ENCODE results near the gene FOXJ3. TPM values are rescaled to one million over a fixed set of nuclear protein-coding genes. Genes with fewer than 3 reads are reported as not detected.

FOXJ3 gene
- total and polyA plus RNA-seq, 2 of the 4 experiments (the other 2 are of a cell fraction): 16.7 to 30.5 TPM

DNA sequence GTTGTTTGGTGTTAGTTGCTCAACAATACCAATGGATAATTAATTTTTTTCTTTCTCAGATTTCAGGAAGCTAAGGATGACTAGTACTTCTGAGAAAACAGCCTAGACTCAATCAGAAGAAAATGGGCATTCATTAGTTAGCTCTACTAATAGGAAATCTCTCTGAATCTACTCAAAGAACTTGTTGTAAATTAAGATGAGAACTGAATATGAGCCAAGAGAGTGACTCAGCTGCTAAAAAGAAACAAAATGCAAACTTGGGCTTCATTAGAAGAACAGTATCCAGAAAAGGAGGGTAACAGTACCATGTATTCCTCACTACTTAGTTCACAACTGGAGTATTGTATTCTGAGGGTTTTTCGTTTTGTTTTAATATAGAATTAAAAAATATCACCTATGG lies 12.5 kb downstream of the FOXJ3 start:
- no peak overlapping the region for H2BK120ac ChIP-seq (ENCODE audit: low read depth, low read length)
- no peaks in the 10 kb centered on the region for H3K9me3 ChIP-seq (ENCODE audit: control insufficient read depth, insufficient read depth, low read length)
- no peak overlapping the region for H2BK15ac ChIP-seq (ENCODE audit: low read depth, low read length)
- H3K36me3 ChIP-seq (ENCODE audit: control insufficient read depth, insufficient read depth, low read length): no peaks in the 10 kb centered on the region; the same call in 1 of the 2 replicates
- H2AK5ac ChIP-seq (ENCODE audit: low read depth, low read length): no peak overlapping the region
- no peak overlapping the region for H3K4ac ChIP-seq (ENCODE audit: low read depth, low read length)
- no peak overlapping the region for H4K5ac ChIP-seq (ENCODE audit: low read depth, low read length)
- no peak overlapping the region for H2AFZ ChIP-seq (replicated peaks; ENCODE audit: low read length, poor library complexity)
- DNase-seq (peak; percentile 49), ATAC-seq (ENCODE audit: low read depth) (peak; percentile 59)
- peak overlapping the region; percentile 68; the same call in 1 of the 2 replicates for H3K4me2 ChIP-seq (ENCODE audit: low read depth, low read length)
- dilution Hi-C loops (cut with HindIII; ENCODE audit: low sequenced_read_pairs, unreplicated experiment) (no loop called here), intact Hi-C loops (cut with micrococcal nuclease) (no loop called here), in situ Hi-C loops (cut with MboI; ENCODE audit: low sequenced_read_pairs) (no loop called here)
- H3K56ac ChIP-seq (ENCODE audit: extremely low read depth, insufficient read depth, low read length): no peak overlapping the region
- no peak overlapping the region for H4K91ac ChIP-seq (ENCODE audit: insufficient read depth, low read depth, low read length)
- H4K8ac ChIP-seq (ENCODE audit: low read depth in 2 of 2, low read length in 2 of 2): no peak overlapping the region
- H2BK20ac ChIP-seq (ENCODE audit: low read depth, low read length): no peak overlapping the region
- H3K4me1 ChIP-seq (ENCODE audit: control insufficient read depth, insufficient read depth, low read length): peaks cover 6% of the 10 kb centered on the region
- WGBS, 2 experiments (ENCODE audit: extremely low coverage in 2 of 2, insufficient read length in 1 of 2): no CpG with 5 or more reads among the region's 1 CpG
- no peaks in the 10 kb centered on the region for H3K27me3 ChIP-seq (ENCODE audit: control insufficient read depth, insufficient read depth, low read length)
- peaks cover 11% of the 10 kb centered on the region for H3K9me1 ChIP-seq (ENCODE audit: insufficient read depth, low read length)
- no TSS peak for BruUV-seq (replicated peaks)
- H3K23ac ChIP-seq (ENCODE audit: low read depth, low read length): no peak overlapping the region
- peaks cover 12 to 68% of the 10 kb centered on the region in 2 experiments for H3K79me1 ChIP-seq (ENCODE audit: low read depth in 1 of 2, low read length in 2 of 2)
- H3K4me3 ChIP-seq (ENCODE audit: insufficient read depth, low read depth, low read length): no peak overlapping the region
- TF ChIP-seq SMC3 (IDR thresholded peaks at IDR 0.05; ENCODE audit: low read depth, low read length) (no peak), MXI1 (IDR thresholded peaks at IDR 0.05; ENCODE audit: borderline replicate concordance, low read depth, low read length) (no peak), FOS (IDR thresholded peaks at IDR 0.05; ENCODE audit: low read depth, low read length) (no peak), NFE2L2 (IDR thresholded peaks at IDR 0.05; ENCODE audit: low read depth, low read length) (no peak), POLR2A (IDR thresholded peaks at IDR 0.05; ENCODE audit: low read depth, low read length) (no peak), RAD21 (IDR thresholded peaks at IDR 0.05; ENCODE audit: low read length) (no peak), BHLHE40 (IDR thresholded peaks at IDR 0.05; ENCODE audit: low read depth, low read length) (no peak), MAFK (IDR thresholded peaks at IDR 0.05; ENCODE audit: low read depth, low read length) (no peak), RCOR1 (IDR thresholded peaks at IDR 0.05; ENCODE audit: insufficient replicate concordance, low read length) (no peak), CEBPB (IDR thresholded peaks at IDR 0.05; ENCODE audit: low read depth, low read length) (no peak), MAZ (IDR thresholded peaks at IDR 0.05; ENCODE audit: borderline replicate concordance, low read depth, low read length) (no peak), CHD1 (IDR thresholded peaks at IDR 0.05; ENCODE audit: low read depth, low read length) (no peak), RFX5 (IDR thresholded peaks at IDR 0.05; ENCODE audit: low read depth, low read length) (no peak)
- TF ChIP-seq, protein P1, sequence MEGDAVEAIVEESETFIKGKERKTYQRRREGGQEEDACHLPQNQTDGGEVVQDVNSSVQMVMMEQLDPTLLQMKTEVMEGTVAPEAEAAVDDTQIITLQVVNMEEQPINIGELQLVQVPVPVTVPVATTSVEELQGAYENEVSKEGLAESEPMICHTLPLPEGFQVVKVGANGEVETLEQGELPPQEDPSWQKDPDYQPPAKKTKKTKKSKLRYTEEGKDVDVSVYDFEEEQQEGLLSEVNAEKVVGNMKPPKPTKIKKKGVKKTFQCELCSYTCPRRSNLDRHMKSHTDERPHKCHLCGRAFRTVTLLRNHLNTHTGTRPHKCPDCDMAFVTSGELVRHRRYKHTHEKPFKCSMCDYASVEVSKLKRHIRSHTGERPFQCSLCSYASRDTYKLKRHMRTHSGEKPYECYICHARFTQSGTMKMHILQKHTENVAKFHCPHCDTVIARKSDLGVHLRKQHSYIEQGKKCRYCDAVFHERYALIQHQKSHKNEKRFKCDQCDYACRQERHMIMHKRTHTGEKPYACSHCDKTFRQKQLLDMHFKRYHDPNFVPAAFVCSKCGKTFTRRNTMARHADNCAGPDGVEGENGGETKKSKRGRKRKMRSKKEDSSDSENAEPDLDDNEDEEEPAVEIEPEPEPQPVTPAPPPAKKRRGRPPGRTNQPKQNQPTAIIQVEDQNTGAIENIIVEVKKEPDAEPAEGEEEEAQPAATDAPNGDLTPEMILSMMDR (conservative IDR thresholded peaks at IDR 0.05; ENCODE audit: low read depth, low read length): no peak
- TF ChIP-seq, protein P2, sequence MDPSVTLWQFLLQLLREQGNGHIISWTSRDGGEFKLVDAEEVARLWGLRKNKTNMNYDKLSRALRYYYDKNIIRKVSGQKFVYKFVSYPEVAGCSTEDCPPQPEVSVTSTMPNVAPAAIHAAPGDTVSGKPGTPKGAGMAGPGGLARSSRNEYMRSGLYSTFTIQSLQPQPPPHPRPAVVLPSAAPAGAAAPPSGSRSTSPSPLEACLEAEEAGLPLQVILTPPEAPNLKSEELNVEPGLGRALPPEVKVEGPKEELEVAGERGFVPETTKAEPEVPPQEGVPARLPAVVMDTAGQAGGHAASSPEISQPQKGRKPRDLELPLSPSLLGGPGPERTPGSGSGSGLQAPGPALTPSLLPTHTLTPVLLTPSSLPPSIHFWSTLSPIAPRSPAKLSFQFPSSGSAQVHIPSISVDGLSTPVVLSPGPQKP (IDR thresholded peaks at IDR 0.05; ENCODE audit: borderline replicate concordance, low read depth, low read length): no peak
- TF ChIP-seq, protein P3, sequence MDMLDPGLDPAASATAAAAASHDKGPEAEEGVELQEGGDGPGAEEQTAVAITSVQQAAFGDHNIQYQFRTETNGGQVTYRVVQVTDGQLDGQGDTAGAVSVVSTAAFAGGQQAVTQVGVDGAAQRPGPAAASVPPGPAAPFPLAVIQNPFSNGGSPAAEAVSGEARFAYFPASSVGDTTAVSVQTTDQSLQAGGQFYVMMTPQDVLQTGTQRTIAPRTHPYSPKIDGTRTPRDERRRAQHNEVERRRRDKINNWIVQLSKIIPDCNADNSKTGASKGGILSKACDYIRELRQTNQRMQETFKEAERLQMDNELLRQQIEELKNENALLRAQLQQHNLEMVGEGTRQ (IDR thresholded peaks at IDR 0.05; ENCODE audit: low read depth, low read length): no peak
- H2AK9ac ChIP-seq (replicated peaks; ENCODE audit: low read depth, low read length, poor library complexity): no peak overlapping the region
- H3K9ac ChIP-seq (ENCODE audit: low read depth, low read length): no peak overlapping the region
- no peak overlapping the region for H3K18ac ChIP-seq (ENCODE audit: low read depth, low read length)
- no peak overlapping the region for H3K14ac ChIP-seq (replicated peaks; ENCODE audit: low read depth, low read length)
- no peak overlapping the region for H2BK5ac ChIP-seq (ENCODE audit: low read depth, low read length, poor library complexity, severe bottlenecking)
- no peak overlapping the region for H3K27ac ChIP-seq (ENCODE audit: insufficient read depth, low read length)
- CTCF ChIA-PET: interaction anchor here (0.6 kb wide), 1 partner anchor 133 kb away, joined by 3 read pairs; no protein-coding TSS in a partner anchor
- H4K20me1 ChIP-seq (ENCODE audit: insufficient read depth, low read length): peaks cover 83% of the 10 kb centered on the region
- POLR2A ChIA-PET (ENCODE audit: unreplicated experiment): no interaction called here

Measured in IMR-90 (cell line).